OCI-LY3 (cell line): ENCODE measurements around the gene ZNF521.

ENCODE experiments used
- EZH2phosphoT487 ChIP-seq: fragments of 200-600 bp; shearing (Covaris generic); IDR thresholded peaks from 2 replicates; pipeline ENCODE4 v1.6.1; 2018; ENCODE audit warnings: antibody characterized with exemption, mixed run types, low read depth
- TF ChIP-seq, protein P1 (sequence below): fragments of 200-600, 300-600 bp; sonication (generic); IDR thresholded peaks from 2 replicates; pipeline ENCODE4 v1.5.1; 2014; ENCODE audit warnings: antibody characterized with exemption, low read length, low read depth

DNA sequence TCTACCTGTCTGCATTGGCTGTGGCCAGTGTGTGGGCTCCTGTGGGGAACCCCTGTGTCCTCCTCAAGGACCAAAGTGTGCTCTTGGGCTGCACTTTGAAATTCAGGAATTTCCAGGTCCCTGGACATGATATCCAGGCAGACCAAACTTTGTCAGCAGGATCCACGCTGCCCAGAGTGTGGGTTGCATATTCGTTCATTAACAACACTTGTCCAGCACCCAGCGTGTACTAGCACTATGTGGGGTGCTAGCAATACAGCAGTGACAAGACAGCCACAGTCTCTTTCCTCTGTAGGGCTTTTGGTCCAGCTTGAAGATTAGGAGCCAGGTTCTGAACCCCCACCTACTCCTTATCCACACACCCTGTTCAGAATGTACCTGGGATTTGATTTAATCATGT, 304.5 kb downstream of the ZNF521 start:
- TF ChIP-seq, protein P1, sequence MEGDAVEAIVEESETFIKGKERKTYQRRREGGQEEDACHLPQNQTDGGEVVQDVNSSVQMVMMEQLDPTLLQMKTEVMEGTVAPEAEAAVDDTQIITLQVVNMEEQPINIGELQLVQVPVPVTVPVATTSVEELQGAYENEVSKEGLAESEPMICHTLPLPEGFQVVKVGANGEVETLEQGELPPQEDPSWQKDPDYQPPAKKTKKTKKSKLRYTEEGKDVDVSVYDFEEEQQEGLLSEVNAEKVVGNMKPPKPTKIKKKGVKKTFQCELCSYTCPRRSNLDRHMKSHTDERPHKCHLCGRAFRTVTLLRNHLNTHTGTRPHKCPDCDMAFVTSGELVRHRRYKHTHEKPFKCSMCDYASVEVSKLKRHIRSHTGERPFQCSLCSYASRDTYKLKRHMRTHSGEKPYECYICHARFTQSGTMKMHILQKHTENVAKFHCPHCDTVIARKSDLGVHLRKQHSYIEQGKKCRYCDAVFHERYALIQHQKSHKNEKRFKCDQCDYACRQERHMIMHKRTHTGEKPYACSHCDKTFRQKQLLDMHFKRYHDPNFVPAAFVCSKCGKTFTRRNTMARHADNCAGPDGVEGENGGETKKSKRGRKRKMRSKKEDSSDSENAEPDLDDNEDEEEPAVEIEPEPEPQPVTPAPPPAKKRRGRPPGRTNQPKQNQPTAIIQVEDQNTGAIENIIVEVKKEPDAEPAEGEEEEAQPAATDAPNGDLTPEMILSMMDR: no peak
- no peak for TF ChIP-seq EZH2phosphoT487
